MM.1S (cell line): ENCODE results near the gene DSCAML1.

ENCODE experiments used
- DNase-seq: peaks from one replicate; pipeline ENCODE4 v3.0.0-alpha.2; 2015
- H2AFZ ChIP-seq: fragments of 300-600 bp; sonication (generic); 2 replicates; pipeline ENCODE4 v1.6.0; 2016; ENCODE audit warnings: antibody characterized with exemption, low read length
- H3F3A ChIP-seq: fragments of 300-600 bp; sonication (generic); 2 replicates; pipeline ENCODE4 v1.6.1; 2016; ENCODE audit warnings: mild to moderate bottlenecking, antibody characterized with exemption, low read length, moderate library complexity, mixed read lengths; ENCODE audit not compliant: insufficient read depth
- H3K27ac ChIP-seq: fragments of 300-600 bp; sonication (generic); 2 replicates; pipeline ENCODE4 v1.5.1; 2016; ENCODE audit warnings: mild to moderate bottlenecking, low read length
- H3K27me3 ChIP-seq: fragments of 300-600 bp; sonication (generic); replicated peaks from 2 replicates; pipeline ENCODE4 v1.6.0; 2016; ENCODE audit warnings: low read length; ENCODE audit not compliant: insufficient read depth
- H3K36me3 ChIP-seq: fragments of 300-600 bp; sonication (generic); replicated peaks from 2 replicates; pipeline ENCODE4 v1.6.1; 2016; ENCODE audit warnings: mild to moderate bottlenecking, low read length, mixed read lengths; ENCODE audit not compliant: insufficient read depth
- H3K4me1 ChIP-seq: fragments of 300-600 bp; sonication (generic); 2 replicates; pipeline ENCODE4 v1.6.1; 2016; ENCODE audit warnings: low read length, mixed read lengths
- H3K4me2 ChIP-seq: fragments of 300-600 bp; sonication (generic); 2 replicates; pipeline ENCODE4 v1.6.0; 2016; ENCODE audit warnings: low read depth, low read length
- H3K4me3 ChIP-seq: fragments of 300-600 bp; sonication (generic); 2 replicates; pipeline ENCODE4 v1.5.1; 2016; ENCODE audit warnings: low read length, mixed read lengths
- H3K79me2 ChIP-seq: fragments of 300-600 bp; sonication (generic); 2 replicates; pipeline ENCODE4 v1.6.1; 2016; ENCODE audit warnings: mixed run types, low read length, mixed read lengths
- H3K9ac ChIP-seq: fragments of 300-600 bp; sonication (generic); 2 replicates; pipeline ENCODE4 v1.6.1; 2016; ENCODE audit warnings: low read length, mixed read lengths
- H3K9me2 ChIP-seq: fragments of 300-600 bp; sonication (generic); replicated peaks from 2 replicates; pipeline ENCODE4 v1.6.1; 2016; ENCODE audit warnings: mild to moderate bottlenecking, low read length, mixed read lengths; ENCODE audit not compliant: insufficient read depth
- H3K9me3 ChIP-seq: fragments of 300-600 bp; sonication (generic); replicated peaks from 2 replicates; pipeline ENCODE4 v1.6.1; 2016; ENCODE audit warnings: mild to moderate bottlenecking, low read length, mixed read lengths; ENCODE audit not compliant: insufficient read depth
- H4K20me1 ChIP-seq: fragments of 300-600 bp; sonication (generic); 2 replicates; pipeline ENCODE4 v1.6.1; 2016; ENCODE audit warnings: mild to moderate bottlenecking, low read length, moderate library complexity, mixed read lengths; ENCODE audit not compliant: insufficient read depth
- EZH2 ChIP-seq: fragments of 300-600 bp; sonication (generic); optimal IDR thresholded peaks from 2 replicates; pipeline ENCODE3; 2017; ENCODE audit warnings: low read depth, mild to moderate bottlenecking, antibody characterized with exemption, low read length, mixed read lengths
- EZH2phosphoT487 ChIP-seq: fragments of 300-600 bp; sonication (generic); IDR thresholded peaks from 2 replicates; pipeline ENCODE4 v1.6.1; 2018; ENCODE audit warnings: antibody characterized with exemption, low read length
- TF ChIP-seq, protein P1 (sequence below): fragments of 300-600 bp; sonication (generic); IDR thresholded peaks from 2 replicates; pipeline ENCODE4 v1.5.1; 2016; ENCODE audit warnings: antibody characterized with exemption, low read length, mixed read lengths

The DSCAML1 gene

DNA sequence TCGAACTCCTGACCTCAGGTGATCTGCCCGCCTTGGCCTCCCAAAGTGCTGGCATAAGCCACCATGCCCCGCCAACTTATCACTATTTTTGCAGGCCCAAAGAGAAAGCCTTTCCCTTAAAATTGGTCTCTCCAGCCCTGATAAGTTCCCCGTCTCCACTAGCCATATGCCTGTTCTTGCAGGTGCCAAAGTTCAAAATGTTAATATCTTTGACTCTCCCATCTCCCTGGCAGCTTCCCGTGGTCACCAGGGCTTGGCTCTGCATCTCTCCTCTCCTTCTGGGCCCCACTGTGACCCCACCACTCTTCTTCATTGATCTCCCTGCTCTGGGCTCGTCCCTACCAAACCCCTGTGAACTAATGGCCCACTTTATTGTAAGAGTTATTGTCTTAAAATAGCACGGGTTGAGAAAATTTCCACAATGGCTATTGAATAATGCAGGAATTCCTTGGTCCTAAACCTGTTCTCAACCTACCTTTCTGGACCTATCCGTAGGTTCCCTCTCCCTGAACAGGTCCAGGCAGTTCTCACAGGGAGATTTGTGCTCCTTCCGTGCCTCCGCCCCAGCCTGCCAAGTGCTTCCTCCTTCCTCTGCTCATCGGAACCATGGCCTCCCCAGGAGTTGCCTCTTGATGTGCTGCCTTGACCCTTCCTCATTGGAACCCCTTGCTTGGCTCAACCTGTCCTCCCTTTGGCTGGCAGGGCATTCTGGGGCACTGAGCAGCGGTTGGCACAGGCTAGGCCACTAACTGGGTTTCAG is 147.5 kb downstream of the DSCAML1 start:
- no peak overlapping the region for H3K4me3 ChIP-seq
- no peaks in the 10 kb centered on the region for H4K20me1 ChIP-seq
- TF ChIP-seq EZH2phosphoT487 (no peak), EZH2 (no peak)
- TF ChIP-seq, protein P1, sequence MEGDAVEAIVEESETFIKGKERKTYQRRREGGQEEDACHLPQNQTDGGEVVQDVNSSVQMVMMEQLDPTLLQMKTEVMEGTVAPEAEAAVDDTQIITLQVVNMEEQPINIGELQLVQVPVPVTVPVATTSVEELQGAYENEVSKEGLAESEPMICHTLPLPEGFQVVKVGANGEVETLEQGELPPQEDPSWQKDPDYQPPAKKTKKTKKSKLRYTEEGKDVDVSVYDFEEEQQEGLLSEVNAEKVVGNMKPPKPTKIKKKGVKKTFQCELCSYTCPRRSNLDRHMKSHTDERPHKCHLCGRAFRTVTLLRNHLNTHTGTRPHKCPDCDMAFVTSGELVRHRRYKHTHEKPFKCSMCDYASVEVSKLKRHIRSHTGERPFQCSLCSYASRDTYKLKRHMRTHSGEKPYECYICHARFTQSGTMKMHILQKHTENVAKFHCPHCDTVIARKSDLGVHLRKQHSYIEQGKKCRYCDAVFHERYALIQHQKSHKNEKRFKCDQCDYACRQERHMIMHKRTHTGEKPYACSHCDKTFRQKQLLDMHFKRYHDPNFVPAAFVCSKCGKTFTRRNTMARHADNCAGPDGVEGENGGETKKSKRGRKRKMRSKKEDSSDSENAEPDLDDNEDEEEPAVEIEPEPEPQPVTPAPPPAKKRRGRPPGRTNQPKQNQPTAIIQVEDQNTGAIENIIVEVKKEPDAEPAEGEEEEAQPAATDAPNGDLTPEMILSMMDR: no peak
- H3F3A ChIP-seq: no peaks in the 10 kb centered on the region
- H3K4me1 ChIP-seq: no peaks in the 10 kb centered on the region
- H3K27me3 ChIP-seq: peaks cover 71% of the 10 kb centered on the region
- H3K27ac ChIP-seq: no peak overlapping the region
- H2AFZ ChIP-seq: no peak overlapping the region
- H3K9ac ChIP-seq: no peak overlapping the region
- no peaks in the 10 kb centered on the region for H3K9me3 ChIP-seq
- H3K79me2 ChIP-seq: no peaks in the 10 kb centered on the region
- no peaks in the 10 kb centered on the region for H3K9me2 ChIP-seq
- H3K4me2 ChIP-seq: no peak overlapping the region
- H3K36me3 ChIP-seq: no peaks in the 10 kb centered on the region
- DNase-seq: no peak

DNA sequence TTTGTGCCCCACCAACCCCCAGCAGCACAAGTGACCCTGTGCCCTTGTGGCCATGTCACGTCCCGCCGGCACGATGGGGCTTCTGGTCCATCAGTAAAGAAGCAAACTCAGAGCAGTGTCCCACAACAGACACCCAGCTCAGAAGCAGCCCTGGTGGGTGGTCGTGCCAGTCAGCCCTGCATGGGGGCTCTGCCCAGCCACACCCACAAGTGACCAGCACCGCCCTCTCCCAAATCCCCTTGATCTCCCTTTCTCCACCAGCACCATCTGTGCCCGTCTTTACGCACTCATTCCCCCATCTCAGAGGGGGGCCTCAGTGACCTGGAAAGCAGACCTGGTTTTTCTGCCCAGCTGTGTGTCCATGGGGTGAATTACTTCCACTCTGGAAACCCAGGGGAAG is 149.1 kb downstream of the DSCAML1 start:
- Histone ChIP-seq H3K27me3 (peaks cover 71% of the 10 kb centered on the region), H3K9ac (no peak overlapping the region), H2AFZ (no peak overlapping the region), H3K4me1 (no peaks in the 10 kb centered on the region), H3K9me3 (no peaks in the 10 kb centered on the region), H3K79me2 (no peaks in the 10 kb centered on the region), H3K36me3 (no peaks in the 10 kb centered on the region), H3F3A (no peaks in the 10 kb centered on the region), H4K20me1 (no peaks in the 10 kb centered on the region), H3K9me2 (no peaks in the 10 kb centered on the region), H3K4me2 (no peak overlapping the region), H3K4me3 (no peak overlapping the region), H3K27ac (no peak overlapping the region)
- no peak for DNase-seq
- TF ChIP-seq, protein P1: no peak
- no peak for TF ChIP-seq EZH2phosphoT487
- TF ChIP-seq EZH2: no peak

DNA sequence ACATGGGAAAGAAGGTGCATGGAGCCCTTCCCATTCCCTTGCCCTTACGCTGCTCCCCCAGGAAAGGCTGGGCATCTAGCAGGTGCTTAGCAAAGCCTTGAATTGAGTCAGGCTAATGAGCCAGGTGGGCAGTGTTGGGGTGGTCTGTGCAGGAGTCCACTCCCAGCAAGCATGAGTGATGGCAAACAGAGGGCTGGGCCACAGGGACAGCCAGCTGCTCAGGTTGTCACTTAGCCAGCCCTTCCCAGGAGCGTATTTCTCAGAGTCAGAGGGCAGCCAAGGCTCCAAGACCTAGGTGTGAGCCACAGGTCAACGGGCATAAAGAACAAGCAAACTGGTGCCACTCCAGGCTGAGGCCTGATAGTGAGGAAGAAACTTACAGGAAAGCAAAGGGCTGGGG is 149.8 kb downstream of the DSCAML1 start:
- no peaks in the 10 kb centered on the region for H4K20me1 ChIP-seq
- H3K27me3 ChIP-seq: peaks cover 71% of the 10 kb centered on the region
- no peaks in the 10 kb centered on the region for H3K9me2 ChIP-seq
- H3K4me1 ChIP-seq: no peaks in the 10 kb centered on the region
- no peaks in the 10 kb centered on the region for H3F3A ChIP-seq
- H3K9me3 ChIP-seq: no peaks in the 10 kb centered on the region
- H3K36me3 ChIP-seq: no peaks in the 10 kb centered on the region
- H3K4me3 ChIP-seq: no peak overlapping the region
- TF ChIP-seq EZH2phosphoT487: no peak
- no peak overlapping the region for H3K4me2 ChIP-seq
- H2AFZ ChIP-seq: no peak overlapping the region
- H3K27ac ChIP-seq: no peak overlapping the region
- H3K9ac ChIP-seq: no peak overlapping the region
- H3K79me2 ChIP-seq: no peaks in the 10 kb centered on the region
- no peak for DNase-seq

DNA sequence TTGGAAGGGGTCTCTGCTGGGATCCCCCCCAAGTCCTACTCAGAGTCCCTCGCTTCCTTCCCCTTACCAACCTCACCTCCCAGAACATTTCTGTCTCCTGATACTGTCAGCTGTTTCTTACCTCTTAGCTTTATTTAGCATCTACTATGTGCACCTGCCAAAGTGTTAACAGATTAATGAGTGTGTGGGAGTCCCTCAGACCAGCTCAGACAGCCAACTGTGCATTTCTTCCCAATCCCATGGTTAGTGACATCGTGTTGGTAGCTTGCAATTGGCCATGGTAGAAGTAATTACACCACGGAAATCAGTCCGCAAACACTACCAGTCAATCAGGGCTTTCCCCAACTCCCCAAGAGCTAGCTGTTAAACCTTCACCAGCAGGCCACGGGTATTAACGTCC is 150.6 kb downstream of the DSCAML1 start:
- no peaks in the 10 kb centered on the region for H3F3A ChIP-seq
- H3K4me3 ChIP-seq: no peak overlapping the region
- no peak overlapping the region for H2AFZ ChIP-seq
- no peaks in the 10 kb centered on the region for H3K79me2 ChIP-seq
- peaks cover 72% of the 10 kb centered on the region for H3K27me3 ChIP-seq
- H3K4me1 ChIP-seq: no peaks in the 10 kb centered on the region
- no peak overlapping the region for H3K4me2 ChIP-seq
- H4K20me1 ChIP-seq: no peaks in the 10 kb centered on the region
- H3K36me3 ChIP-seq: no peaks in the 10 kb centered on the region
- TF ChIP-seq EZH2phosphoT487: no peak
- TF ChIP-seq, protein P1: no peak
- no peak for TF ChIP-seq EZH2
- no peak for DNase-seq
- no peaks in the 10 kb centered on the region for H3K9me3 ChIP-seq
- no peak overlapping the region for H3K9ac ChIP-seq
- no peaks in the 10 kb centered on the region for H3K9me2 ChIP-seq
- H3K27ac ChIP-seq: no peak overlapping the region
